ENCODE measurements around the gene DBT. TPM values are rescaled to one million over a fixed set of nuclear protein-coding genes. Genes with fewer than 3 reads are reported as not detected.
A peak's percentile ranks its signal among the peaks of the same experiment; 100 is the strongest.

DBT gene
- total and polyA plus RNA-seq, 7 experiments from 2014 or later = 6.4 to 18.4 (median 9.6) TPM

DNA sequence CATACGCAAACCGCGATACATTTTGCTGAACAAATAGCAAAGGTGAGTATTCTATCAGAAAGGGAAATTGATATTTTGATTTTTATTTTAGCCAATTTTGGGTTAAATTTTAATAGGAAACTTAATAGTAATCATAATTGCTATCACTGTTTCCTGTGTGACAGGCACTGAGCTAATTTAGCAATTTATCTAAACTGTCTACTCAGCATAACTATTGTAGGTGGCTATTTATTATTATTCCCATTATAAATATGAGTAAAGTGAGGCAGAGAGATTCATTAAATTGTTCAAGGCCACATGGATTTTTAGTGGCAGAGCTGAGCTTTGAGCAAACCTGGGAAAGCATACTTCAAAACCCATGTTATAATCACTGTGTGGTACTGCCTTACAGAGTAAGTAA, 37.5 kb upstream of the DBT start:
- ChIA-PET POLR2A (interaction anchor here (0.7 to 1.0 kb wide), 2 partner anchors 109 to 203 kb away, joined by 3 to 5 read pairs; no protein-coding TSS in a partner anchor), CTCF (interaction anchor here (0.6 kb wide), 1 partner anchor 29 kb away, joined by 6 read pairs; no protein-coding TSS in a partner anchor)
- Mint-ChIP-seq H3K4me1 (peaks cover 0 to 4% (median 2%) of the 10 kb centered on the region in 7 donors), H3K36me3 (peaks cover 0 to 34% (median 20%) of the 10 kb centered on the region in 5 donors), H3K9me3 (no peaks in the 10 kb centered on the region), H3K4me3 (no peak overlapping the region), H3K27ac (peak overlapping the region in 1 of 9 donors; percentile 51), H3K27me3 (no peaks in the 10 kb centered on the region)
- Histone ChIP-seq H3K4me3 (ENCODE audit: low read length) (no peak overlapping the region), H3K9me3 (ENCODE audit: control insufficient read depth in 2 of 3, low read length in 3 of 3) (no peaks in the 10 kb centered on the region), H3K27me3 (ENCODE audit: control insufficient read depth in 2 of 2, insufficient read depth in 2 of 2, low read length in 2 of 2) (no peaks in the 10 kb centered on the region), H3K27ac (ENCODE audit: low read depth, low read length) (no peak overlapping the region), H3K36me3 (ENCODE audit: control insufficient read depth in 2 of 3, insufficient read depth in 3 of 3, low read length in 3 of 3) (peaks cover 5 to 64% (median 12%) of the 10 kb centered on the region in 3 experiments), H3K4me1 (ENCODE audit: control insufficient read depth in 2 of 2, insufficient read depth in 2 of 2, low read length in 2 of 2) (no peaks in the 10 kb centered on the region)
- intact Hi-C loops (cut with micrococcal nuclease) = no loop called here
- no peak for DNase-seq
- ATAC-seq = no peak

DNA sequence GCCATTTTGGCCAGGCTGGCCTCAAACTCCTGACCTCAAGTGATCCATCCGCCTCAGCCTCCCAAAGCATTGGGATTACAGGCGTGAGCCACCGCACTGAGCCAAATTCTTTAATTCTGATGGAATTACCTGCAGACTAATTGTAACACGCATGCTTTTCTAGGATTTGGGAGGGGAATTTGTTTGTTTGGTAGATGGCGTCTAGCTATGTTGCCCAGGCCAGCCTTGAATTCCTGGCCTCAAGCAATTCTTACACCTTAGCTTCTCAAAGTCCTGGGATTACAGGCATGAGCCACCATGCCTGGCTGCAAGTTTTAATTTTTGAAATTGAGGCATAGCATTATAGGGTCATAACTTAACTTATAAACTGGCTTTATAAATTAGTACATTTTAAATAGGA, 35.0 kb upstream of the DBT start:
- intact Hi-C loops (cut with micrococcal nuclease) = no loop called here
- no peak overlapping the region for H3K27ac ChIP-seq (ENCODE audit: low read depth, low read length)
- H3K4me1 ChIP-seq (ENCODE audit: control insufficient read depth in 2 of 2, insufficient read depth in 2 of 2, low read length in 2 of 2) = no peaks in the 10 kb centered on the region
- no peaks in the 10 kb centered on the region for H3K27me3 ChIP-seq (ENCODE audit: control insufficient read depth in 2 of 2, insufficient read depth in 2 of 2, low read length in 2 of 2)
- CTCF ChIA-PET = no interaction called here
- Mint-ChIP-seq H3K9me3 (no peaks in the 10 kb centered on the region), H3K4me3 (no peak overlapping the region), H3K36me3 (peaks cover 4 to 41% (median 25%) of the 10 kb centered on the region in 5 donors), H3K4me1 (peaks cover 4 to 18% (median 9%) of the 10 kb centered on the region in 7 donors), H3K27ac (peak overlapping the region in 3 of 9 donors; percentile 22 to 55 (median 23)), H3K27me3 (no peaks in the 10 kb centered on the region)
- POLR2A ChIA-PET = interaction anchor here (1.6 kb wide), 1 partner anchor 14 kb away, joined by 3 read pairs; no protein-coding TSS in a partner anchor
- no peak overlapping the region for H3K4me3 ChIP-seq (ENCODE audit: low read length)
- H3K36me3 ChIP-seq (ENCODE audit: control insufficient read depth in 2 of 3, insufficient read depth in 3 of 3, low read length in 3 of 3) = peaks cover 9 to 65% (median 17%) of the 10 kb centered on the region in 3 experiments
- DNase-seq (no peak), ATAC-seq (no peak)
- no peaks in the 10 kb centered on the region for H3K9me3 ChIP-seq (ENCODE audit: control insufficient read depth in 2 of 3, low read length in 3 of 3)

DNA sequence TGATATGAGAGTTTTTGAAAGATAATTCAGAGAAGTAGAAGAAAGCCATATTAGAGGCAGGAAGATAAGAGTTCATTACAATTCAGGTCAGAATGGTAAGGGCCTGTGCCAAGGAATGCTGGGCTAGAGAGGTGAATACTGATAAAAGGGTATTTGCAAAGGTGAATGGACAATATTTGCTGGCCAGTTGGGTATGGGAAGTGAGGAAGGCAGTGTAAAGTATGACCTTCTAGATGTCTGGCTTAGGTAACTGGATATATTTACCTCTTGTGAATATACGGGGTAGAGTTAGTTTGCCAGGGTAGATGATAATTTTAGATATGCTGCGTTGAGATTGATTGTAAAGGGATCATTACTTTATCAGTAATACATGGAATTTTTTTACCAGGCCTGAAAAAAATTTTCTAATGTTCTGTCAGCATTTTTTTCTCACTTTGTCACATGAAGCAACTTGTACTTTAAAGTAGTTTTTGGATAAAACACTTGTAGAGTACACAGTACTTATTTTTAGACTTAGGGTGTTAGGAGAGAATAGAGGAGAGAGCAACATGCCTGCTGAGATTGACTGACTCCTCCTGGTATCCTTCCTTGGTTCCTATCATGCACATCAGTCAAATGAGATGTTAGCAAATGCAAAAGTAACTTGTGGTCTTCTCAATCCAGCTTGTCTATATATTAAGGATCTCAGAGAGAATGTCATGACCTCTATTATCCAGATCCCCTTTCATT, 30.5 kb upstream of the DBT start:
- intact Hi-C loops (cut with micrococcal nuclease) = loop anchor here (2.0 to 5.0 kb wide), 2 partner anchors 71 to 587 kb away; no protein-coding TSS in a partner anchor
- ChIA-PET CTCF (no interaction called here), POLR2A (no interaction called here)
- Histone ChIP-seq H3K4me3 (ENCODE audit: low read length) (no peak overlapping the region), H3K4me1 (ENCODE audit: control insufficient read depth in 2 of 2, insufficient read depth in 2 of 2, low read length in 2 of 2) (no peaks in the 10 kb centered on the region), H3K9me3 (ENCODE audit: control insufficient read depth in 2 of 3, low read length in 3 of 3) (no peaks in the 10 kb centered on the region), H3K27me3 (ENCODE audit: control insufficient read depth in 2 of 2, insufficient read depth in 2 of 2, low read length in 2 of 2) (no peaks in the 10 kb centered on the region), H3K27ac (ENCODE audit: low read depth, low read length) (no peak overlapping the region), H3K36me3 (ENCODE audit: control insufficient read depth in 2 of 3, insufficient read depth in 3 of 3, low read length in 3 of 3) (peaks cover 22 to 64% (median 23%) of the 10 kb centered on the region in 3 experiments)
- H3K27me3 Mint-ChIP-seq = no peaks in the 10 kb centered on the region
- H3K27ac Mint-ChIP-seq = peak overlapping the region in 7 of 9 donors; percentile 1 to 49 (median 12)
- peaks cover 13 to 59% (median 34%) of the 10 kb centered on the region in 5 donors for H3K36me3 Mint-ChIP-seq
- no peaks in the 10 kb centered on the region for H3K9me3 Mint-ChIP-seq
- H3K4me3 Mint-ChIP-seq = no peak overlapping the region
- peaks cover 9 to 35% (median 29%) of the 10 kb centered on the region in 7 donors for H3K4me1 Mint-ChIP-seq
- ATAC-seq (no peak), DNase-seq (no peak)

DNA sequence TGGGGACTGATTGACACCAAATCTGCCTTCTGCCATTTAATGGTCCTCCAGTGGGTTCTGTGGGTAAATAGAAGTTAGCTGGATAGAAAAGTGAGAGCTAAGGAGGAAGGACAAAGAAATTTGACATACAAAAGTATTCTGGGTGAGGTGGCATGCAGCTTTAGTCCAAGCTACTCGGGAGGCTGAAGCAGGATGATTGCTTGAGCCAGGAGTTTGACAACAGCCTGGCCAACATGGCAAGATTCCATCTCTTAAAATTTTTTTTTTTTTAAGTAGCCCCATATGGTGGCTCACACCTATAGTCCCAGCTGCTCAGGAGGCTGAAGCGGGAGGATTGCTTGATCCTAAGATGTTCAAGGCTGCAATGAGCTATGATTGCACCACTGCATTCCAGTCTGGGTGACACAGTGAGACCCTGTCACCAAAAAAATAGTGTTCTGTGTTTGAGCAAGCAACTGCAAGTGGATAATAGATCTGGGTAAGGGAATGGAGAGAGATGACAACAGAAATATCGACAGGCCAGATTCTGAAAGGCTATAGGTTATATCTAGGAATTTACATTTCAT, 29.8 kb upstream of the DBT start:
- Histone ChIP-seq H3K4me3 (ENCODE audit: low read length) (no peak overlapping the region), H3K4me1 (ENCODE audit: control insufficient read depth in 2 of 2, insufficient read depth in 2 of 2, low read length in 2 of 2) (no peaks in the 10 kb centered on the region), H3K9me3 (ENCODE audit: control insufficient read depth in 2 of 3, low read length in 3 of 3) (no peaks in the 10 kb centered on the region), H3K27ac (ENCODE audit: low read depth, low read length) (no peak overlapping the region), H3K36me3 (ENCODE audit: control insufficient read depth in 2 of 3, insufficient read depth in 3 of 3, low read length in 3 of 3) (peaks cover 22 to 66% (median 25%) of the 10 kb centered on the region in 3 experiments), H3K27me3 (ENCODE audit: control insufficient read depth in 2 of 2, insufficient read depth in 2 of 2, low read length in 2 of 2) (no peaks in the 10 kb centered on the region)
- H3K27me3 Mint-ChIP-seq = no peaks in the 10 kb centered on the region
- intact Hi-C loops (cut with micrococcal nuclease) = loop anchor here (2.0 to 5.0 kb wide), 2 partner anchors 71 to 588 kb away; no protein-coding TSS in a partner anchor
- peaks cover 9 to 41% (median 29%) of the 10 kb centered on the region in 7 donors for H3K4me1 Mint-ChIP-seq
- POLR2A ChIA-PET = no interaction called here
- H3K9me3 Mint-ChIP-seq = peaks cover 0 to 1% (median 0%) of the 10 kb centered on the region in 11 donors
- ATAC-seq = no peak
- H3K4me3 Mint-ChIP-seq = no peak overlapping the region
- H3K36me3 Mint-ChIP-seq = peaks cover 13 to 60% (median 39%) of the 10 kb centered on the region in 5 donors
- CTCF ChIA-PET = interaction anchor here (0.7 kb wide), 1 partner anchor 1335 kb away, joined by 5 read pairs; no protein-coding TSS in a partner anchor
- peak overlapping the region in 6 of 9 donors; percentile 11 to 59 (median 36) for H3K27ac Mint-ChIP-seq
- no peak for DNase-seq

DNA sequence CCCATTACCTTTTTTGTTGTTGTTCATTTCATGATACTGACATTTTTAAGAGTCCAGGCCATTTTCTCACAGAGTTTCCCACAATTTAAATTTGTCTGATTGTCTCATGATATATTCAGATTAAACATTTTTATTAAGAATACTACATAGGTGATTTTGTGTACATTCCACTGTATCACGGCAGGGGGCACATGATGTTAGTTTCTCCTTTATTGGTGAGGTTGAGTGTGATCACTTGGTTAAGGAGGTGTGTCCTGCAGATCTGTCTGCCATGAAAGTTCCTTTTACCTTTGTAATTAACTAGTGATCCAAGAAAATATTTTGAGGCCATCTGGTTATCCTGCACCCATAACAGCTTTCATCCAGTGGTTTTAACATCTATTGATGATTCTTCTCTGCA, 28.2 kb upstream of the DBT start:
- Histone ChIP-seq H3K4me3 (ENCODE audit: low read length) (no peak overlapping the region), H3K36me3 (ENCODE audit: control insufficient read depth in 2 of 3, insufficient read depth in 3 of 3, low read length in 3 of 3) (peaks cover 22 to 76% (median 36%) of the 10 kb centered on the region in 3 experiments), H3K4me1 (ENCODE audit: control insufficient read depth in 2 of 2, insufficient read depth in 2 of 2, low read length in 2 of 2) (no peaks in the 10 kb centered on the region), H3K27me3 (ENCODE audit: control insufficient read depth in 2 of 2, insufficient read depth in 2 of 2, low read length in 2 of 2) (no peaks in the 10 kb centered on the region), H3K9me3 (ENCODE audit: control insufficient read depth in 2 of 3, low read length in 3 of 3) (no peaks in the 10 kb centered on the region), H3K27ac (ENCODE audit: low read depth, low read length) (no peak overlapping the region)
- Mint-ChIP-seq H3K4me1 (peaks cover 9 to 50% (median 34%) of the 10 kb centered on the region in 7 donors), H3K27me3 (no peaks in the 10 kb centered on the region), H3K9me3 (peaks cover 0 to 1% (median 0%) of the 10 kb centered on the region in 11 donors), H3K4me3 (no peak overlapping the region), H3K36me3 (peaks cover 16 to 59% (median 40%) of the 10 kb centered on the region in 5 donors), H3K27ac (peak overlapping the region in 3 of 9 donors; percentile 9 to 37 (median 27))
- POLR2A ChIA-PET = interaction anchor here (0.9 to 1.1 kb wide), 2 partner anchors 28 to 137 kb away, joined by 3 read pairs; no protein-coding TSS in a partner anchor
- intact Hi-C loops (cut with micrococcal nuclease) = loop anchor here (1.0 to 5.0 kb wide), 4 partner anchors 73 to 590 kb away; no protein-coding TSS in a partner anchor
- ATAC-seq (peak; percentile 75), DNase-seq (peak in 6 of 9 donors; percentile 5 to 42 (median 28))
- CTCF ChIA-PET = interaction anchor here (0.6 to 1.2 kb wide), 3 partner anchors 139 to 250 kb away, joined by 3 to 4 read pairs (median 3); no protein-coding TSS in a partner anchor

- Mint-ChIP-seq H3K9me3 (peaks cover 0 to 10% (median 0%) of the 10 kb centered on the region in 11 donors), H3K27ac (peak overlapping the region in 3 of 9 donors; percentile 4 to 39 (median 32)), H3K4me3 (peak overlapping the region; percentile 49 to 100 (median 99)), H3K27me3 (peaks cover 0 to 3% (median 0%) of the 10 kb centered on the region in 5 donors), H3K36me3 (peaks cover 8 to 47% (median 42%) of the 10 kb centered on the region in 5 donors), H3K4me1 (peaks cover 27 to 69% (median 59%) of the 10 kb centered on the region in 7 donors)
- no peak for DNase-seq
- Histone ChIP-seq H3K27me3 (ENCODE audit: control insufficient read depth in 2 of 2, insufficient read depth in 2 of 2, low read length in 2 of 2) (no peaks in the 10 kb centered on the region), H3K27ac (ENCODE audit: low read depth, low read length) (no peak overlapping the region), H3K4me1 (ENCODE audit: control insufficient read depth in 2 of 2, insufficient read depth in 2 of 2, low read length in 2 of 2) (peaks cover 25 to 26% of the 10 kb centered on the region in 2 donors), H3K36me3 (ENCODE audit: control insufficient read depth in 2 of 3, insufficient read depth in 3 of 3, low read length in 3 of 3) (peaks cover 0 to 37% (median 28%) of the 10 kb centered on the region in 3 experiments), H3K4me3 (ENCODE audit: low read length) (no peak overlapping the region), H3K9me3 (ENCODE audit: control insufficient read depth in 2 of 3, low read length in 3 of 3) (no peaks in the 10 kb centered on the region)
- ChIA-PET POLR2A (no interaction called here), CTCF (interaction anchor here (1.3 kb wide), 1 partner anchor 191 kb away, joined by 4 read pairs; no protein-coding TSS in a partner anchor)
- intact Hi-C loops (cut with micrococcal nuclease) = loop anchor here (5.0 kb wide), 6 partner anchors 36 to 629 kb away; partner anchors contain the start of genes AGL (in 1 of the 2) and SLC30A7 (in 1 of the 2)
- no peak for ATAC-seq
These were observed 18.6 kb upstream of the DBT start for GRCh38 chr1:100268202-100268601.
